Right ventricle myocardium superior (tissue), 1 donor: ENCODE measurements around the gene COL8A1. TPM values are rescaled to one million over a fixed set of nuclear protein-coding genes. Genes with fewer than 3 reads are reported as not detected.

Source experiments
- ATAC-seq: fragments of 200-7000 bp; cut with Tn5 transposase; one replicate; pipeline ENCODE4 v1.9.1; 2020; ENCODE audit warnings: mild to moderate bottlenecking; ENCODE audit not compliant: poor library complexity
- DNase-seq: peaks from one replicate; pipeline ENCODE4 v3.0.0-alpha.2; 2020
- intact Hi-C: fragments of 100-400 bp; cut with DNase I; formaldehyde crosslinking; loops from one replicate; pipeline ENCODE4 v1.11.2; 2022
- total RNA-seq: library from RNA; stranded (reverse); fragmentation: NEBNext Ultra II Directional; extraction: Animal tissue kit (Norgen Biotek cat#: 25700); gene quantifications from one replicate; pipeline ENCODE4 v1.2.1, GENCODE V29; 2021
- donor health status: DM: no; HTN: yes; CAD: no; lungs with severe emphysema.

The COL8A1 gene
- total RNA-seq, 1 donor from 2014 or later = 9.4 TPM

- no peak for ATAC-seq
- DNase-seq = no peak
- intact Hi-C loops = no loop called here
Measured at GRCh38 chr3:99696497-99696896, 58.1 kb downstream of the COL8A1 start.

GRCh38 chr3:99697250-99697649, 58.9 kb downstream of the COL8A1 start:
- DNase-seq (no peak), ATAC-seq (no peak)
- intact Hi-C loops = no loop called here

- intact Hi-C loops = no loop called here
- ATAC-seq = no peak
- no peak for DNase-seq
Measured at GRCh38 chr3:99698932-99699331, 60.5 kb downstream of the COL8A1 start.

- intact Hi-C loops = no loop called here
- DNase-seq (no peak), ATAC-seq (peak; percentile 57)
Measured at GRCh38 chr3:99699841-99700240, 61.4 kb downstream of the COL8A1 start.

GRCh38 chr3:99700631-99701268, 62.4 kb downstream of the COL8A1 start:
- DNase-seq (no peak), ATAC-seq (no peak)
- intact Hi-C loops = no loop called here

GRCh38 chr3:99702953-99703943, 64.9 kb downstream of the COL8A1 start:
- intact Hi-C loops = no loop called here
- ATAC-seq = no peak
- no peak for DNase-seq

GRCh38 chr3:99704417-99704816, 66.0 kb downstream of the COL8A1 start:
- ATAC-seq = no peak

GRCh38 chr3:99706410-99706809, 68.0 kb downstream of the COL8A1 start:
- intact Hi-C loops = no loop called here

More at GRCh38 chr3:99704417-99704816, 66.0 kb downstream of the COL8A1 start:
- intact Hi-C loops = no loop called here
- no peak for DNase-seq

GRCh38 chr3:99708207-99708745, 69.9 kb downstream of the COL8A1 start:
- intact Hi-C loops = no loop called here
- DNase-seq (no peak), ATAC-seq (peak; percentile 39)

More at GRCh38 chr3:99706410-99706809, 68.0 kb downstream of the COL8A1 start:
- no peak for ATAC-seq
- DNase-seq = no peak

GRCh38 chr3:99709686-99710085, 71.3 kb downstream of the COL8A1 start:
- no peak for ATAC-seq
- intact Hi-C loops = no loop called here
- DNase-seq = no peak

GRCh38 chr3:99710094-99710493, 71.7 kb downstream of the COL8A1 start:
- DNase-seq (no peak), ATAC-seq (no peak)
- intact Hi-C loops = no loop called here

GRCh38 chr3:99711351-99711750, 73.0 kb downstream of the COL8A1 start:
- intact Hi-C loops = no loop called here
- no peak for DNase-seq
- no peak for ATAC-seq

- intact Hi-C loops = no loop called here
- DNase-seq (no peak), ATAC-seq (no peak)
Measured at GRCh38 chr3:99712291-99712954, 74.0 kb downstream of the COL8A1 start.

- intact Hi-C loops = no loop called here
- ATAC-seq = no peak
- DNase-seq = no peak
Measured at GRCh38 chr3:99713440-99713839, 75.0 kb downstream of the COL8A1 start.

GRCh38 chr3:99714146-99714545, 75.8 kb downstream of the COL8A1 start:
- intact Hi-C loops = no loop called here
- DNase-seq (no peak), ATAC-seq (no peak)

GRCh38 chr3:99714575-99714974, 76.2 kb downstream of the COL8A1 start:
- intact Hi-C loops = no loop called here
- no peak for DNase-seq
- no peak for ATAC-seq

GRCh38 chr3:99716463-99716995, 78.1 kb downstream of the COL8A1 start:
- ATAC-seq = no peak
- DNase-seq = no peak
- intact Hi-C loops = no loop called here

GRCh38 chr3:99720985-99721632, 82.7 kb downstream of the COL8A1 start:
- no peak for ATAC-seq
- intact Hi-C loops = no loop called here
- peak; percentile 45 for DNase-seq
